Effector CD4-positive, alpha-beta T cell (primary cell): Measurements from ENCODE around the gene IQSEC3.
"Not testable (repeated sequence)": the region's sequence is repeated elsewhere in the genome, so short reads cannot be mapped to it uniquely, and the experiment has no call there.

Experiments used
- DNase-seq: peaks from one replicate; pipeline ENCODE4 v3.0.0-alpha.2; 2020
- total RNA-seq: gene quantifications from one replicate; lab custom pipeline; 2026; lab: John Stamatoyannopoulos, UW

The IQSEC3 gene
- total RNA-seq, result 0.75 reads per million

- not testable (repeated sequence) for DNase-seq
Measured at GRCh38 chr12:66428-66781, at the start of gene IQSEC3. TSS of gene IQSEC3 (plus strand) at chr12:66767. CDS start at chr12:66883, 116 bp downstream.

- not testable (repeated sequence) for DNase-seq
Measured at GRCh38 chr12:17370-18340, 48.9 kb upstream of the IQSEC3 start.

GRCh38 chr12:18821-19567, 47.6 kb upstream of the IQSEC3 start:
- DNase-seq, result not testable (repeated sequence)

GRCh38 chr12:19906-20305, 46.7 kb upstream of the IQSEC3 start:
- not testable (repeated sequence) for DNase-seq

GRCh38 chr12:20757-21156, 45.8 kb upstream of the IQSEC3 start:
- no peak for DNase-seq

GRCh38 chr12:21301-22189, 45.0 kb upstream of the IQSEC3 start:
- DNase-seq, result no peak

GRCh38 chr12:22190-22529, 44.4 kb upstream of the IQSEC3 start:
- no peak for DNase-seq

GRCh38 chr12:22530-23201, 43.9 kb upstream of the IQSEC3 start:
- DNase-seq, result no peak

- DNase-seq, result not testable (repeated sequence)
Measured at GRCh38 chr12:27904-28303, 38.7 kb upstream of the IQSEC3 start.

- not testable (repeated sequence) for DNase-seq
Measured at GRCh38 chr12:38775-39174, 27.8 kb upstream of the IQSEC3 start.

GRCh38 chr12:39555-40265, 26.9 kb upstream of the IQSEC3 start:
- DNase-seq, result not testable (repeated sequence)

- not testable (repeated sequence) for DNase-seq
Measured at GRCh38 chr12:44352-44751, 22.2 kb upstream of the IQSEC3 start.

- not testable (repeated sequence) for DNase-seq
Measured at GRCh38 chr12:45235-45990, 21.2 kb upstream of the IQSEC3 start.

- DNase-seq, result not testable (repeated sequence)
Measured at GRCh38 chr12:45991-46358, 20.6 kb upstream of the IQSEC3 start.

- DNase-seq, result not testable (repeated sequence)
Measured at GRCh38 chr12:46542-46941, 20.0 kb upstream of the IQSEC3 start.

GRCh38 chr12:47699-48226, 18.8 kb upstream of the IQSEC3 start:
- not testable (repeated sequence) for DNase-seq

GRCh38 chr12:49149-49548, 17.4 kb upstream of the IQSEC3 start:
- DNase-seq, result not testable (repeated sequence)

- DNase-seq, result not testable (repeated sequence)
Measured at GRCh38 chr12:51087-51486, 15.5 kb upstream of the IQSEC3 start.

GRCh38 chr12:51962-52361, 14.6 kb upstream of the IQSEC3 start:
- DNase-seq, result not testable (repeated sequence)
